ENCODE measurements around the gene F2R. TPM values are rescaled to one million over a fixed set of nuclear protein-coding genes. Genes with fewer than 3 reads are reported as not detected.
A peak's percentile ranks its signal among the peaks of the same experiment; 100 is the strongest.

The F2R gene
- polyA plus RNA-seq (2011; rRNA removed) (50.4 and 53.9 TPM in 2 replicates), polyA minus RNA-seq (2011; rRNA and poly(A)+ RNA removed) (22.9 and 31.9 TPM in 2 replicates)

- CTCF ChIA-PET, result interaction anchor here (0.7 to 2.2 kb wide), 9 partner anchors 11 to 117 kb away, joined by 3 to 13 read pairs (median 3); no protein-coding TSS in a partner anchor
These were observed at the start of gene F2R for GRCh38 chr5:76715736-76716455. F2R (plus strand) TSS chr5:76716126; CDS start chr5:76716308, 182 bp downstream.

GRCh38 chr5:76667495-76667894 lies 48.4 kb upstream of the F2R start:
- no peak for TF ChIP-seq CTCF (IDR thresholded peaks at IDR 0.05; ENCODE audit: insufficient read depth, low read depth, low read length)
- Histone ChIP-seq H3K27me3 (ENCODE audit: control insufficient read depth, insufficient read depth, low read length) (no peaks in the 10 kb centered on the region), H3K36me3 (ENCODE audit: control insufficient read depth, insufficient read depth, low read length) (no peaks in the 10 kb centered on the region), H3K4me3 (ENCODE audit: low read depth, low read length) (no peak overlapping the region)
- ChIA-PET POLR2A (no interaction called here), CTCF (interaction anchor here (0.7 to 1.3 kb wide), 3 partner anchors 9 to 22 kb away, joined by 3 to 4 read pairs (median 3); no protein-coding TSS in a partner anchor)
- no peak for DNase-seq (ENCODE audit: low read depth)

More at GRCh38 chr5:76715736-76716455, at the start of gene F2R:
- no peak for DNase-seq (ENCODE audit: low read depth)
- Histone ChIP-seq H3K27me3 (ENCODE audit: control insufficient read depth, insufficient read depth, low read length) (peaks cover 9% of the 10 kb centered on the region; the same call in 1 of the 2 replicates), H3K36me3 (ENCODE audit: control insufficient read depth, insufficient read depth, low read length) (no peaks in the 10 kb centered on the region), H3K4me3 (ENCODE audit: low read depth, low read length) (peak within 1 kb of the TSS; percentile 93)
- POLR2A ChIA-PET, result no interaction called here
- TF ChIP-seq CTCF (IDR thresholded peaks at IDR 0.05; ENCODE audit: insufficient read depth, low read depth, low read length), result no peak; the same call in 1 of the 2 replicates

GRCh38 chr5:76669245-76669644 lies 46.7 kb upstream of the F2R start:
- H3K36me3 ChIP-seq (ENCODE audit: control insufficient read depth, insufficient read depth, low read length), result no peaks in the 10 kb centered on the region
- POLR2A ChIA-PET, result interaction anchor here (0.6 kb wide), 1 partner anchor 1266 kb away, joined by 5 read pairs; no protein-coding TSS in a partner anchor
- no peak overlapping the region for H3K4me3 ChIP-seq (ENCODE audit: low read depth, low read length)
- no peak for DNase-seq (ENCODE audit: low read depth)
- no peaks in the 10 kb centered on the region for H3K27me3 ChIP-seq (ENCODE audit: control insufficient read depth, insufficient read depth, low read length)
- TF ChIP-seq CTCF (IDR thresholded peaks at IDR 0.05; ENCODE audit: insufficient read depth, low read depth, low read length), result no peak
- CTCF ChIA-PET, result interaction anchor here (1.1 kb wide), 1 partner anchor 26 kb away, joined by 3 read pairs; no protein-coding TSS in a partner anchor

- ChIA-PET CTCF (interaction anchor here (1.3 kb wide), 1 partner anchor 68 kb away, joined by 7 read pairs; no protein-coding TSS in a partner anchor), POLR2A (no interaction called here)
- no peaks in the 10 kb centered on the region; the same call in 1 of the 2 replicates for H3K27me3 ChIP-seq (ENCODE audit: control insufficient read depth, insufficient read depth, low read length)
- H3K36me3 ChIP-seq (ENCODE audit: control insufficient read depth, insufficient read depth, low read length), result no peaks in the 10 kb centered on the region
- DNase-seq (ENCODE audit: low read depth), result no peak
- H3K4me3 ChIP-seq (ENCODE audit: low read depth, low read length), result no peak overlapping the region
- no peak for TF ChIP-seq CTCF (IDR thresholded peaks at IDR 0.05; ENCODE audit: insufficient read depth, low read depth, low read length)
These were observed 45.4 kb upstream of the F2R start for GRCh38 chr5:76670508-76670907.

- ChIA-PET POLR2A (no interaction called here), CTCF (no interaction called here)
- no peaks in the 10 kb centered on the region; the same call in 1 of the 2 replicates for H3K27me3 ChIP-seq (ENCODE audit: control insufficient read depth, insufficient read depth, low read length)
- no peak for TF ChIP-seq CTCF (IDR thresholded peaks at IDR 0.05; ENCODE audit: insufficient read depth, low read depth, low read length)
- H3K4me3 ChIP-seq (ENCODE audit: low read depth, low read length), result no peak overlapping the region
- H3K36me3 ChIP-seq (ENCODE audit: control insufficient read depth, insufficient read depth, low read length), result no peaks in the 10 kb centered on the region
- no peak for DNase-seq (ENCODE audit: low read depth)
These were observed 43.7 kb upstream of the F2R start for GRCh38 chr5:76672242-76672641.
